GM18951 (cell line): ENCODE data around the gene ACVR1.

ENCODE experiments used
- POLR2A ChIP-seq: IDR thresholded peaks from 4 replicates; pipeline ENCODE4 v1.6.1; 2011; ENCODE audit warnings: mild to moderate bottlenecking; ENCODE audit not compliant: insufficient read length, insufficient read depth; ENCODE audit errors: extremely low read depth
- in situ Hi-C: fragments of 300-500 bp; cut with MboI; formaldehyde crosslinking; loops from one replicate; pipeline ENCODE4 v1.12.0; 2022; ENCODE audit warnings: low sequenced_read_pairs, mixed read lengths, inconsistent platforms; ENCODE audit not compliant: unreplicated experiment

The ACVR1 gene

GRCh38 chr2:157876066-157876785 lies at the start of gene ACVR1:
TSS of gene ACVR1 (minus strand) at chr2:157876330. CDS start at chr2:157799493, 76,837 bp downstream.
- no peak for TF ChIP-seq POLR2A
- in situ Hi-C loops = no loop called here

- in situ Hi-C loops = no loop called here
- TF ChIP-seq POLR2A = no peak
Measured at GRCh38 chr2:157925071-157925470, 48.9 kb upstream of the ACVR1 start.

GRCh38 chr2:157923598-157924217 lies 47.6 kb upstream of the ACVR1 start:
- TF ChIP-seq POLR2A = no peak
- in situ Hi-C loops = no loop called here

- TF ChIP-seq POLR2A = no peak
- in situ Hi-C loops = no loop called here
Measured at GRCh38 chr2:157922815-157923214, 46.7 kb upstream of the ACVR1 start.

GRCh38 chr2:157922336-157922735 lies 46.2 kb upstream of the ACVR1 start:
- in situ Hi-C loops = no loop called here
- no peak for TF ChIP-seq POLR2A

GRCh38 chr2:157920736-157921135 lies 44.6 kb upstream of the ACVR1 start:
- TF ChIP-seq POLR2A = no peak
- in situ Hi-C loops = no loop called here

- no peak for TF ChIP-seq POLR2A
Measured at GRCh38 chr2:157919181-157919580, 43.1 kb upstream of the ACVR1 start.

GRCh38 chr2:157918319-157918718 lies 42.2 kb upstream of the ACVR1 start:
- TF ChIP-seq POLR2A = no peak
- in situ Hi-C loops = no loop called here

More at GRCh38 chr2:157919181-157919580, 43.1 kb upstream of the ACVR1 start:
- in situ Hi-C loops = no loop called here

GRCh38 chr2:157911750-157912149 lies 35.6 kb upstream of the ACVR1 start:
- no peak for TF ChIP-seq POLR2A
- in situ Hi-C loops = no loop called here

GRCh38 chr2:157911246-157911645 lies 35.1 kb upstream of the ACVR1 start:
- in situ Hi-C loops = no loop called here
- no peak for TF ChIP-seq POLR2A

- TF ChIP-seq POLR2A = no peak
Measured at GRCh38 chr2:157905092-157905491, 29.0 kb upstream of the ACVR1 start.

GRCh38 chr2:157903626-157904025 lies 27.5 kb upstream of the ACVR1 start:
- TF ChIP-seq POLR2A = no peak
- in situ Hi-C loops = no loop called here

More at GRCh38 chr2:157905092-157905491, 29.0 kb upstream of the ACVR1 start:
- in situ Hi-C loops = no loop called here

GRCh38 chr2:157903151-157903550 lies 27.0 kb upstream of the ACVR1 start:
- no peak for TF ChIP-seq POLR2A
- in situ Hi-C loops = no loop called here

- in situ Hi-C loops = no loop called here
- no peak for TF ChIP-seq POLR2A
Measured at GRCh38 chr2:157902692-157903091, 26.6 kb upstream of the ACVR1 start.
